Measurements from ENCODE around the gene MBD1. TPM values are rescaled to one million over a fixed set of nuclear protein-coding genes. Genes with fewer than 3 reads are reported as not detected.

The MBD1 gene
- total RNA-seq, 1 donor from 2014 or later: 72.2 TPM

DNA sequence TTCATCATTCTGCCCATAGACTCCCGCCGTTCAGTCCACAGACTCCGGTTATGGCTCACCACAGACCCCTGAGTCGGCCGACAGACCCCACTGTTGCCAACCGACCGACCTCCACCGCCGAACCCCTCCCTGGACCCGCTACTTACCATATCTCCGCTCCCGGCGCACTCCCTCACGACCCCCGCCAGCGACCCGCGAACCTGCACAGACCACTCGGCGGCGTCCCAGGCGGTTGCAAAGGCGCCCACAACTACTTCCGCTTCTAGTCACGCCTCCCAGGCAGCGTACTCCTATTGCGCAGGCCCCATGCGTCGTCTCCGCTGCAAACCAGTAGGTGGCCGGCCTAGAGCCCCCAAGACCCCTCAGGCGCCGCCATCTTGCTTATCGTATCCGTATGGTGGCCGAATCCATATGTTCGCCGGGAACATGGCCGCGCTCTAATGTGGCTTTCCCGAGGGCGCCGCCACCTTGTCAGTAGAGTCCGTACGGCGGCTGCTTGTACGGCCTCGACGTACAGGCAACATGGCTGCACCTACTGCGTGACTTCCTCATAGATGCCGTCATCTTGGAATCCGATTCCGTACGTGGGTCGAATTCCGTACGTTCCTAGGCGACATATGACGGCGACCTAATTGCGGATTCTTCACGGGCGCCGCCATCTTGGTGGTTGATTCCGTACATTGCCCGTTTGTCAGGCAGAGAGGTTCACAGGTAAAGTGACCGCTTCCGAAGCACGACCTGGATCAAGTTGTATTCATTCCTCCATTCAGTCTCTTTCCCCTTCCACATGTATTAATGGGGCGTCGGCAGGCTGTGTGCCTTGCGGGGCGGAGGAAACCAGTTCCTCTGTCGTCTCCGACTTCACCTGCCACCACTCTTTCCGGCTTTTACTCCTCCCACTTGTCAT is 6.4 kb upstream of the MBD1 start, which contains the start of gene CXXC1:
Gene CXXC1 (minus strand): TSS at position 252 of the 907 bp plus-strand sequence. CDS start 103 bp downstream, at position 149.
- TF ChIP-seq, protein P1, sequence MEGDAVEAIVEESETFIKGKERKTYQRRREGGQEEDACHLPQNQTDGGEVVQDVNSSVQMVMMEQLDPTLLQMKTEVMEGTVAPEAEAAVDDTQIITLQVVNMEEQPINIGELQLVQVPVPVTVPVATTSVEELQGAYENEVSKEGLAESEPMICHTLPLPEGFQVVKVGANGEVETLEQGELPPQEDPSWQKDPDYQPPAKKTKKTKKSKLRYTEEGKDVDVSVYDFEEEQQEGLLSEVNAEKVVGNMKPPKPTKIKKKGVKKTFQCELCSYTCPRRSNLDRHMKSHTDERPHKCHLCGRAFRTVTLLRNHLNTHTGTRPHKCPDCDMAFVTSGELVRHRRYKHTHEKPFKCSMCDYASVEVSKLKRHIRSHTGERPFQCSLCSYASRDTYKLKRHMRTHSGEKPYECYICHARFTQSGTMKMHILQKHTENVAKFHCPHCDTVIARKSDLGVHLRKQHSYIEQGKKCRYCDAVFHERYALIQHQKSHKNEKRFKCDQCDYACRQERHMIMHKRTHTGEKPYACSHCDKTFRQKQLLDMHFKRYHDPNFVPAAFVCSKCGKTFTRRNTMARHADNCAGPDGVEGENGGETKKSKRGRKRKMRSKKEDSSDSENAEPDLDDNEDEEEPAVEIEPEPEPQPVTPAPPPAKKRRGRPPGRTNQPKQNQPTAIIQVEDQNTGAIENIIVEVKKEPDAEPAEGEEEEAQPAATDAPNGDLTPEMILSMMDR (IDR thresholded peaks at IDR 0.05; ENCODE audit: insufficient read depth, low read length, poor library complexity, severe bottlenecking): peak; percentile 49
- DNase-seq (ENCODE audit: low read depth): peak; percentile 97

DNA sequence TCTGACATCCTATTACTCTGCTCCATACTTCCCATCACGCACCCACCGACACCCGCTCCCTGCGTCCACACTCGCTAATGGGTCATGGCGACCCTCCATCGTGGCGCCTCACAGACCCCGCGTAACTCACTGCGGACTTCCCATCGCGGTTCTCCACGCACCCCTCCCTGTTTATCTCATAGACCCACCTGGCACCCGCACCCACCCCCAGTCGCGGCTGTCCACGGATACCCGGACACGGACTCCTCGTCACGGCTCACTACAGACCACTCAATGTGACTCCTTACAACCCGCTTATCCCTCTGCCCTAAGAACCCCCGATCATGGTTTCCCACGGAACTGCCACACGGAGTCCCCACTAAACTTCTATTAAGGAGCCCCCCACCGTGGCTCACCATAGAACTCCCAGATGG is 5.7 kb upstream of the MBD1 start:
- Histone ChIP-seq H3K4me3 (ENCODE audit: low read depth, low read length) (peak overlapping the region; percentile 96), H3K36me3 (ENCODE audit: control insufficient read depth, insufficient read depth, low read length) (no peaks in the 10 kb centered on the region), H3K27me3 (ENCODE audit: control insufficient read depth, insufficient read depth, low read length) (no peaks in the 10 kb centered on the region)
- no peak for DNase-seq (ENCODE audit: low read depth)
- TF ChIP-seq, protein P1 (IDR thresholded peaks at IDR 0.05; ENCODE audit: insufficient read depth, low read length, poor library complexity, severe bottlenecking): no peak

More for the DNA sequence above, 6.4 kb upstream of the MBD1 start, which contains the start of gene CXXC1:
- Histone ChIP-seq H3K36me3 (ENCODE audit: control insufficient read depth, insufficient read depth, low read length) (no peaks in the 10 kb centered on the region), H3K27me3 (ENCODE audit: control insufficient read depth, insufficient read depth, low read length) (no peaks in the 10 kb centered on the region), H3K4me3 (ENCODE audit: low read depth, low read length) (peak within 1 kb of the TSS; percentile 96)

DNA sequence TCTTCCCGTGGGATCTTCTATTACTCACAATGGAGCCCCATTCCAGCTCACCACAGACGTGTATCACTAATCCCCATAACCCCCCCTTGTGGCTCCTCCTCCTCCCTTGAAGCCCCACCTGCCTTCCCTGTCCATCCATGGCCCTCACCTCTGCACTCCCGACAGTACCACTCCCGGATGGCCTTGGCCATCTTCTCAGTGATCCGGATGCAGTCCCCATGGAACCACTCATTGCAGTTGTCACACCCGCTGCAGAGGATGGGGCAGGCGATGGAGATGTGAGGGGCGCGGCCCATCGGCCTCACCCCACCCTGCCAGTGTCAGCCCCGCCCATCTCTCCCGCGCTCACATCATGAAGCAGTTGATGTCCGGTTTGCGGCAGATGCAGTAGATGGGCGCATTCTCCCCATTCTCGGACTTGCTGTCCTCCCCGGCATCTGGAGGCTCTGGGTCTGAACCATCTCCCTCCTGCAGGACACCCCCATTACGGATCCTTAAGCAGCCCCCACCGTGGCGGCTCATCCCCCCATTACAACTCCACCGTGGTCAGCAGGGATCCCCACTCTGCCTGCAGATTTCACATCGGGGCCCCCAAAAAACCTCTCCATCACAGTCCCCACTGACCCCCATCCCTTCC is 5.2 kb upstream of the MBD1 start:
- DNase-seq (ENCODE audit: low read depth): no peak
- Histone ChIP-seq H3K27me3 (ENCODE audit: control insufficient read depth, insufficient read depth, low read length) (no peaks in the 10 kb centered on the region), H3K4me3 (ENCODE audit: low read depth, low read length) (peak overlapping the region; percentile 96), H3K36me3 (ENCODE audit: control insufficient read depth, insufficient read depth, low read length) (no peaks in the 10 kb centered on the region)
- TF ChIP-seq, protein P1 (IDR thresholded peaks at IDR 0.05; ENCODE audit: insufficient read depth, low read length, poor library complexity, severe bottlenecking): no peak

- TF ChIP-seq, protein P1 (IDR thresholded peaks at IDR 0.05; ENCODE audit: insufficient read depth, low read length, poor library complexity, severe bottlenecking): no peak
- Histone ChIP-seq H3K27me3 (ENCODE audit: control insufficient read depth, insufficient read depth, low read length) (no peaks in the 10 kb centered on the region), H3K4me3 (ENCODE audit: low read depth, low read length) (no peak overlapping the region), H3K36me3 (ENCODE audit: control insufficient read depth, insufficient read depth, low read length) (no peaks in the 10 kb centered on the region)
- DNase-seq (ENCODE audit: low read depth): no peak
Observed at GRCh38 chr18:50285631-50286321, 4.5 kb upstream of the MBD1 start.

DNA sequence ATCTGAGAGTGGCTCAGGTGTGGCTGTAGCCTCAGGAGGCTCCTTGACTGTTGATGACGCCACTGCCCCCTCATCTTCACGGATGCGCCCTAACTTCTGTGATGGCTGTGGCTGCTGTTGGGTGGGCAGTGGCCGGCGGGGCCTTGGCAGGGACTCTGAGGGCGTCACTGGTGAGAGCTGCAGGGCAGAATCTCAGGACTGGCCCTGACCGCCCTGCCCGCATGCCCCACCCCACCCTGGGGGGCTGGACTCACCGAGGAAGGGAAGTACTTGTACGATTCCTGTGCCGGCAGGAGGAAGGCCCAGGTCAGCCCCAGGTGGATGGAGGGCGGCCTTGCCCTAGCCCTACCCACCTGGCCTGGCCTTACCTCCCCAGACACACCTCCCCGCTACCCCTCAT is 3.7 kb upstream of the MBD1 start:
- Histone ChIP-seq H3K27me3 (ENCODE audit: control insufficient read depth, insufficient read depth, low read length) (no peaks in the 10 kb centered on the region), H3K4me3 (ENCODE audit: low read depth, low read length) (no peak overlapping the region), H3K36me3 (ENCODE audit: control insufficient read depth, insufficient read depth, low read length) (no peaks in the 10 kb centered on the region)
- no peak for DNase-seq (ENCODE audit: low read depth)
- TF ChIP-seq, protein P1 (IDR thresholded peaks at IDR 0.05; ENCODE audit: insufficient read depth, low read length, poor library complexity, severe bottlenecking): no peak
